PFSK-1 (cell line): ENCODE measurements around the gene CTBP1.

Experiments
- FOXP2 ChIP-seq: optimal IDR thresholded peaks from 2 replicates; pipeline ENCODE3; 2011; ENCODE audit warnings: borderline replicate concordance, control low read depth, inconsistent platforms; ENCODE audit not compliant: insufficient read depth; ENCODE audit errors: extremely low read length, extremely low read depth
- POLR2AphosphoS5 ChIP-seq: IDR thresholded peaks from 2 replicates; pipeline ENCODE4 v1.6.1; 2012; ENCODE audit warnings: low read depth, mild to moderate bottlenecking, control low read depth, low read length, moderate library complexity
- REST ChIP-seq, 2 experiments: IDR thresholded peaks; 2 replicates each; pipeline versions ENCODE4 v1.6.1 to v1.8.0; 2011 to 2012; ENCODE audit warnings: low read depth in 2 of 2, low read length in 2 of 2, control low read depth in 1 of 2, inconsistent platforms in 1 of 2, mild to moderate bottlenecking in 1 of 2, moderate library complexity in 1 of 2; ENCODE audit not compliant: insufficient read depth in 1 of 2
- SIN3A ChIP-seq: IDR thresholded peaks from 2 replicates; pipeline ENCODE4 v1.6.1; 2012; ENCODE audit warnings: mild to moderate bottlenecking, low read length, moderate library complexity, borderline replicate concordance; ENCODE audit not compliant: insufficient read depth
- TAF1 ChIP-seq: IDR thresholded peaks from 2 replicates; pipeline ENCODE4 v1.6.1; 2012; ENCODE audit warnings: low read length, control low read depth, borderline replicate concordance; ENCODE audit not compliant: insufficient read depth

The CTBP1 gene

GRCh38 chr4:1212546-1213335, 36.2 kb downstream of the CTBP1 start:
- TF ChIP-seq FOXP2 (no peak), TAF1 (no peak), REST (IDR thresholded peaks at IDR 0.05; ENCODE audit: insufficient read depth in 1 of 2, low read depth in 2 of 2, low read length in 2 of 2) (no peak), SIN3A (no peak), POLR2AphosphoS5 (no peak)

DNA sequence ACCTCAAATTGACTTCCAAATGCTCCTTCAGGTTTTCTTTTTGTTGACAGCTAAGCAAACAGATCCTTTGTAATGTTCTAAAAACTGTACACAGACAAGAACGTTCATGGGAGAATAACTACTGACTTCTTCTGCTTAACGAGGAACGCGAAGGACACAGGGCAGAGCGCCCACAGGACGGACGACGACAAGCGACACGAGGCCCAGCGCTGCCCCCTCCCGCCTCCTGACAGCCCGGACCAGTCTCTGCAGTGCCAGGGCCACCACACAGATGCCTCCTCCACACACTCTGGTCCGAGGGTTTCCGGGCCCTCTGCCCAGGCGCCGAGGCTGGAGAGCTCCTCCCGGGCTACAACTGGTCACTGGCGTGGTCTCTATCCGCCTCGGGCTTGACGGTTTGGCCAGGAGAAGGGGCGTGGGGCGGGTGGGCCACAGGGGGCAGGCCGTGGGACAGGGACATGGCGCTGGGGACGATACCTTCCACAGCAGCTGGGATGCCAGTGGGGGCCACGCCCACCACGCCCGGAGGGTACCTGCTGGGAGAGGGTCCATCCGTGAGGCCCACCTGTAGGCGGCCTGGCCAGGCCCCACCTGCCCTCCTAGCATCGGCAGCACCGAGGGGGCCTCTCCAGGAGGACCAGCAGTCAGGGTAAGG, 36.9 kb downstream of the CTBP1 start:
- TF ChIP-seq POLR2AphosphoS5: no peak
- TF ChIP-seq TAF1: no peak
- no peak for TF ChIP-seq SIN3A
- no peak for TF ChIP-seq FOXP2
- TF ChIP-seq REST (IDR thresholded peaks at IDR 0.05; ENCODE audit: insufficient read depth in 1 of 2, low read depth in 2 of 2, low read length in 2 of 2): no peak

- TF ChIP-seq POLR2AphosphoS5 (no peak), SIN3A (no peak), FOXP2 (no peak), TAF1 (no peak), REST (IDR thresholded peaks at IDR 0.05; ENCODE audit: insufficient read depth in 1 of 2, low read depth in 2 of 2, low read length in 2 of 2) (no peak)
Observed at GRCh38 chr4:1211371-1211770, 37.6 kb downstream of the CTBP1 start.

GRCh38 chr4:1210971-1211370, 38.0 kb downstream of the CTBP1 start:
- TF ChIP-seq REST (IDR thresholded peaks at IDR 0.05; ENCODE audit: insufficient read depth in 1 of 2, low read depth in 2 of 2, low read length in 2 of 2) (no peak), TAF1 (no peak), POLR2AphosphoS5 (no peak), FOXP2 (no peak), SIN3A (no peak)

DNA sequence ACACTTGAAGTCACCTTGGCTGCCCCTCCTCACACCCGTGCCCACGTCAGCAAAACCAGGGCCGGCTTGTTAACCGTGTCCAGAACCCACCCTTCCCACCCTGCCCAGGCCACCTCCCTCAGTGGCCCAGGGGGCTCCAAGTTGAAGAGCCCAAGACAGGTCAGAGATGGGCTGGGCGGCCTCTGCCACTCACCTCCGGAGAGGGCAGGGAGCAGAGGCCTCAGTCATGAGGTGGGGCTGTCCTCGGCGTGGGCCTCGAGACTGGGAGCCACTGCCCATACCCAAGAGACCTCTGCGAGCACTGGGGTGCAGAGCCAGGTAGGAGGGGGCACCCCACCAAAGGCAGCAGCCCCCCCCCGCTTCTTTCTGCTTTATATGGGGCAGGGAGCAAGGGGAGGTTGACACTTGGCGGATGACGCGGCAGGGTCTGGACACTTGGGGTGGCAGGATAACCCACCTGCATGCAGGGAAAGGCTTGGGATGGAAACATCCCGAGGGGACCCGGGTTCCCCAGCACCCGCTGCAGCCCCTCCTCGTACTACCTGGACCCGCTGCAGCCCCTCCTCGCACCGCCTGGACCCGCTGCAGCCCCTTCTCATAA, 38.6 kb downstream of the CTBP1 start:
- TF ChIP-seq FOXP2: no peak
- TF ChIP-seq REST (IDR thresholded peaks at IDR 0.05; ENCODE audit: insufficient read depth in 1 of 2, low read depth in 2 of 2, low read length in 2 of 2): no peak
- TF ChIP-seq POLR2AphosphoS5: no peak
- TF ChIP-seq TAF1: no peak
- no peak for TF ChIP-seq SIN3A
